ENCODE data around the gene TMEM80. TPM values are rescaled to one million over a fixed set of nuclear protein-coding genes. Genes with fewer than 3 reads are reported as not detected.

TMEM80 gene
- total and polyA plus RNA-seq, 4 donors = 5.1 to 12.4 (median 8.2) TPM

GRCh38 chr11:704228-704674 is 8.6 kb downstream of the TMEM80 start:
- no peaks in the 10 kb centered on the region for H3K9me3 ChIP-seq (ENCODE audit: control insufficient read depth in 4 of 4, low read length in 3 of 4)
- WGBS = 81% methylated on average over 18 of the region's 18 CpGs
- no peak overlapping the region for H3K4me3 ChIP-seq (ENCODE audit: low read depth in 1 of 3, low read length in 3 of 3)
- no peak overlapping the region for H3K9ac ChIP-seq (ENCODE audit: low read depth in 1 of 2, low read length in 2 of 2)
- TF ChIP-seq FOXA1 (IDR thresholded peaks at IDR 0.05) (no peak), CTCF (IDR thresholded peaks at IDR 0.05; ENCODE audit: low read depth, low read length, missing input control) (no peak), RXRA (IDR thresholded peaks at IDR 0.05) (no peak), ZBTB33 (IDR thresholded peaks at IDR 0.05) (no peak), FOXA2 (IDR thresholded peaks at IDR 0.05) (no peak), ATF3 (IDR thresholded peaks at IDR 0.05) (no peak), NR2F2 (IDR thresholded peaks at IDR 0.05) (no peak), EGR1 (IDR thresholded peaks at IDR 0.05; ENCODE audit: low read depth in 2 of 2) (no peak), MAX (IDR thresholded peaks at IDR 0.05) (no peak), SP1 (IDR thresholded peaks at IDR 0.05) (no peak), TAF1 (conservative IDR thresholded peaks at IDR 0.05) (no peak)
- no peak for DNase-seq (ENCODE audit: low spot score)
- H3K27ac ChIP-seq (ENCODE audit: low read depth in 1 of 2, low read length in 2 of 2) = peak overlapping the region; percentile 76 to 96
- H3K27me3 ChIP-seq (ENCODE audit: control insufficient read depth in 4 of 4, insufficient read depth in 4 of 4, low read length in 3 of 4) = no peaks in the 10 kb centered on the region
- peaks cover 0 to 2% (median 0%) of the 10 kb centered on the region in 4 donors for H3K36me3 ChIP-seq (ENCODE audit: control insufficient read depth in 4 of 4, insufficient read depth in 3 of 4, low read depth in 1 of 4, low read length in 3 of 4)
- peaks cover 24 to 66% (median 48%) of the 10 kb centered on the region in 4 donors for H3K4me1 ChIP-seq (ENCODE audit: control insufficient read depth in 4 of 4, insufficient read depth in 4 of 4, low read length in 3 of 4)

- 22% methylated on average over 27 of the region's 27 CpGs for WGBS
- DNase-seq (ENCODE audit: low spot score) = peak; percentile 67
- Histone ChIP-seq H3K4me1 (ENCODE audit: control insufficient read depth in 4 of 4, insufficient read depth in 4 of 4, low read length in 3 of 4) (peaks cover 24 to 74% (median 55%) of the 10 kb centered on the region in 4 donors), H3K9me3 (ENCODE audit: control insufficient read depth in 4 of 4, low read length in 3 of 4) (no peaks in the 10 kb centered on the region), H3K27ac (ENCODE audit: low read depth in 1 of 2, low read length in 2 of 2) (peak overlapping the region; percentile 90 to 96), H3K27me3 (ENCODE audit: control insufficient read depth in 4 of 4, insufficient read depth in 4 of 4, low read length in 3 of 4) (no peaks in the 10 kb centered on the region), H3K36me3 (ENCODE audit: control insufficient read depth in 4 of 4, insufficient read depth in 3 of 4, low read depth in 1 of 4, low read length in 3 of 4) (no peaks in the 10 kb centered on the region), H3K9ac (ENCODE audit: low read depth in 1 of 2, low read length in 2 of 2) (peak overlapping the region; percentile 46 to 53), H3K4me3 (ENCODE audit: low read depth in 1 of 3, low read length in 3 of 3) (peak overlapping the region; percentile 78 to 94 (median 89))
- TF ChIP-seq ZBTB33 (IDR thresholded peaks at IDR 0.05) (peak; percentile 87), FOXA2 (IDR thresholded peaks at IDR 0.05) (peak; percentile 86), MAX (IDR thresholded peaks at IDR 0.05) (peak; percentile 98), TAF1 (conservative IDR thresholded peaks at IDR 0.05) (no peak), FOXA1 (IDR thresholded peaks at IDR 0.05) (peak; percentile 86), RAD21 (IDR thresholded peaks at IDR 0.05) (peak; percentile 17 to 49), EGR1 (IDR thresholded peaks at IDR 0.05; ENCODE audit: low read depth in 2 of 2) (peak; percentile 79 to 93), SP1 (IDR thresholded peaks at IDR 0.05) (peak; percentile 94), CTCF (IDR thresholded peaks at IDR 0.05; ENCODE audit: low read depth, low read length, missing input control) (no peak), YY1 (IDR thresholded peaks at IDR 0.05) (peak; percentile 81), NR2F2 (IDR thresholded peaks at IDR 0.05) (peak; percentile 81), GABPA (IDR thresholded peaks at IDR 0.05 in 1 of 2, conservative IDR thresholded peaks at IDR 0.05 in 1 of 2) (peak; percentile 68 to 88), RXRA (IDR thresholded peaks at IDR 0.05) (peak; percentile 98 to 99), REST (IDR thresholded peaks at IDR 0.05) (peak; percentile 43)
Measured at GRCh38 chr11:704781-705645, 9.4 kb downstream of the TMEM80 start.

Data from liver (tissue), 9 donors.